A673 (cell line): ENCODE measurements around the gene CSRNP2. TPM values are rescaled to one million over a fixed set of nuclear protein-coding genes. Genes with fewer than 3 reads are reported as not detected.

Experiments
- BruUV-seq: library from RNA; stranded (reverse); fragments of 400-500 nt; replicated peaks from 2 replicates; lab custom pipeline; 2021; lab: Mats Ljungman, UMichigan
- CTCF ChIA-PET: fragments of 300-600 bp; sonication (Branson Sonifier 250); formaldehyde crosslinking; loops from one replicate; lab custom pipeline; 2022; ENCODE audit warnings: antibody characterized with exemption; lab: Charles Lee
- POLR2A ChIA-PET: fragments of 300-600 bp; sonication (Branson Sonifier 250); formaldehyde crosslinking; loops from one replicate; lab custom pipeline; 2022; ENCODE audit warnings: antibody characterized with exemption; ENCODE audit not compliant: low non-redundant PET; lab: Charles Lee
- DNase-seq: peaks from one replicate; pipeline ENCODE4 v3.0.0-alpha.2; 2015; ENCODE audit warnings: low spot score
- H3K27ac ChIP-seq: fragments of 200-600 bp; sonication (generic); 2 replicates; pipeline ENCODE4 v1.5.1; 2016; ENCODE audit warnings: mixed run types, low read depth, mild to moderate bottlenecking, mixed read lengths, antibody characterized with exemption, low read length; ENCODE audit not compliant: poor library complexity, severe bottlenecking
- H3K27me3 ChIP-seq: fragments of 200-600 bp; sonication (generic); replicated peaks from 2 replicates; pipeline ENCODE4 v1.6.1; 2017; ENCODE audit warnings: mixed run types, low read depth, mild to moderate bottlenecking, mixed read lengths, antibody characterized with exemption, low read length; ENCODE audit not compliant: insufficient read depth, poor library complexity
- H3K36me3 ChIP-seq: fragments of 200-600 bp; sonication (generic); 2 replicates; pipeline ENCODE4 v1.6.1; 2016; ENCODE audit warnings: mixed run types, mild to moderate bottlenecking, mixed read lengths, antibody characterized with exemption, low read length; ENCODE audit not compliant: insufficient read depth, poor library complexity, severe bottlenecking
- H3K4me1 ChIP-seq: fragments of 200-600 bp; sonication (generic); 2 replicates; pipeline ENCODE4 v1.6.1; 2017; ENCODE audit warnings: mixed run types, mild to moderate bottlenecking, mixed read lengths, antibody characterized with exemption, low read length; ENCODE audit not compliant: insufficient read depth, poor library complexity, severe bottlenecking
- H3K4me3 ChIP-seq: fragments of 200-600 bp; sonication (generic); 2 replicates; pipeline ENCODE4 v1.5.1; 2016; ENCODE audit warnings: low read depth, mixed run types, mild to moderate bottlenecking, mixed read lengths, low read length; ENCODE audit not compliant: poor library complexity, severe bottlenecking
- H3K9me3 ChIP-seq: fragments of 200-600 bp; sonication (generic); 2 replicates; pipeline ENCODE4 v1.6.1; 2016; ENCODE audit warnings: mixed run types, low read depth, mild to moderate bottlenecking, mixed read lengths, antibody characterized with exemption, low read length; ENCODE audit not compliant: poor library complexity, severe bottlenecking
- CTCF ChIP-seq: fragments of 300-800, 200-600 bp; sonication (generic); conservative IDR thresholded peaks from 2 replicates; pipeline ENCODE4 v1.5.1; 2017; ENCODE audit warnings: low read depth, mild to moderate bottlenecking, antibody characterized with exemption, low read length, moderate library complexity, mixed read lengths
- EZH2 ChIP-seq: fragments of 200-600 bp; sonication (generic); IDR thresholded peaks from 2 replicates; pipeline ENCODE4 v1.6.1; 2017; ENCODE audit warnings: borderline replicate concordance, low read depth, mild to moderate bottlenecking, mixed read lengths, antibody characterized with exemption, low read length; ENCODE audit not compliant: poor library complexity, severe bottlenecking
- intact Hi-C: fragments of 100-400 bp; cut with micrococcal nuclease; formaldehyde crosslinking; loops from one replicate; pipeline ENCODE4 v1.10.0; 2022; ENCODE audit not compliant: unreplicated experiment
- total RNA-seq: library from RNA; stranded (reverse); gene quantifications from 2 replicates; pipeline ENCODE4 v1.2.3, GENCODE V29; 2021

Gene CSRNP2
- total RNA-seq, 1 experiment from 2014 or later = 38.8 TPM

DNA sequence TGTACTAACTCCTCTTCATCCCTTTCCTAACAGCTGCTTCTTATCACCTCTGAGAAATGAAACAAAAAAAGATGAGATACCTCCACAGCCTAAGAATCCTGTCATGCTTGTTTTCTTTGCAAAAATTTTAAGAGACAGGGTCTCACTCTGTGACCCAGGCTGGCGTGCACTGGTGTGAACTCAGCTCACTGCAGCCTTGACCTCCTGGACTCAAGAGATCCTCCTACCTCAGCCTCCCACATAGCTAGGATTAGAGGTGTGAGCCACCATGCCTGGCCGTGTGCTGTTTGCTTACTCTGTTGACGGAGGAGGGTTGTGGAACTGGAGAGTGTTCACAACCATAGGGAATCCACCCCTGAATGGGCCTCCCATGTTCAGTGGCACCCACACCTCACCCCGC, 16.2 kb downstream of the CSRNP2 start:
- Histone ChIP-seq H3K36me3 (peaks cover 67% of the 10 kb centered on the region), H3K27me3 (no peaks in the 10 kb centered on the region), H3K27ac (no peak overlapping the region), H3K4me3 (no peak overlapping the region), H3K4me1 (peaks cover 10% of the 10 kb centered on the region), H3K9me3 (no peaks in the 10 kb centered on the region)
- DNase-seq = no peak
- intact Hi-C loops = no loop called here
- no TSS peak for BruUV-seq
- CTCF ChIA-PET = no interaction called here
- POLR2A ChIA-PET = no interaction called here
- TF ChIP-seq EZH2 = no peak
- TF ChIP-seq CTCF = no peak

- TF ChIP-seq CTCF = no peak
- TF ChIP-seq EZH2 = no peak
- Histone ChIP-seq H3K4me3 (no peak overlapping the region), H3K4me1 (peaks cover 9% of the 10 kb centered on the region), H3K27me3 (no peaks in the 10 kb centered on the region), H3K36me3 (peaks cover 67% of the 10 kb centered on the region), H3K27ac (no peak overlapping the region), H3K9me3 (no peaks in the 10 kb centered on the region)
- POLR2A ChIA-PET = no interaction called here
- no peak for DNase-seq
- intact Hi-C loops = no loop called here
- CTCF ChIA-PET = no interaction called here
- BruUV-seq = no TSS peak
These were observed 17.9 kb downstream of the CSRNP2 start for GRCh38 chr12:51065530-51065929.

DNA sequence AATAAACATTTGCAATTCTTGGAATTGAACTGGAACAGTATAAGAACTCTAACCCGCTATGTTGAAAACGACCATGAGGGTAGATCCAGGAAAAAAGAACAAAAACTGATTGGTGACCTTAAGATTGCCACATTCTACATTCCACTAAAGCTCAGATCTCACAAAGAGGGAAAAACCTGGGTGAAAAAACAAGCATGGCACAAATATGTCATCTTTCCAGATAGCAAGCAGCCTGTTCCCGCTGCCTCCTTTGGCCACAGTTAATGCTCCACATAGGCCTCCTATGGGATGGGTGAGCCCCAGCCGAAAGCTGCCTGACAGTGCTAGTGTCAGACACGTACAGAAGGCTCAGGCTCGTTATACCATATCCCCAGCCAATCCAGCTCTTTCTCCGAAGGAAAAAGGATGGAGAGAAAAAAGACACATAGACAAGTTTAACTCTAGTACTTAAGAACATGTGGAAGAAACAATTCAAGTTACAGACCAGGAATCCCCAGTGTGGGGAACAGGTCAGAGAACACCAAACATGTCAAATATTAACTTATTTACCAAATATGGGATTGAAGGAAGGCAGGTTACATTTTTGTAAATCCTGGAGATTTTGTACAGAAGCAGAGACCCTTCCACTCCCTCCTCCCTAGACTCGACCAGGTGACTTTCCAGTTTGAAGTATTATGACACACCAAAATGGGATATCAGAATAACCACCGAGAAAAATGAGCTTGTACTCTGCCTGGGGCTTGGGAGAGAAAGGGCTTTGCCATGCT, 20.6 kb downstream of the CSRNP2 start:
- Histone ChIP-seq H3K36me3 (peaks cover 90% of the 10 kb centered on the region), H3K4me1 (no peaks in the 10 kb centered on the region), H3K4me3 (no peak overlapping the region), H3K9me3 (no peaks in the 10 kb centered on the region), H3K27ac (no peak overlapping the region), H3K27me3 (no peaks in the 10 kb centered on the region)
- CTCF ChIA-PET = no interaction called here
- POLR2A ChIA-PET = interaction anchor here (0.6 kb wide), 2 partner anchors 13 to 20 kb away, joined by 6 to 11 read pairs; no protein-coding TSS in a partner anchor
- intact Hi-C loops = no loop called here
- BruUV-seq = no TSS peak
- no peak for TF ChIP-seq EZH2
- DNase-seq = no peak
